CD4-positive, alpha-beta T cell treated with Interleukin-6 for 4 hours (primary cell): Measurements from ENCODE around the gene TMA7B.

ENCODE experiments used
- DNase-seq: peaks from one replicate; pipeline ENCODE4 v3.0.0-alpha.2; 2020; ENCODE audit warnings: mixed read lengths

The TMA7B gene

DNA sequence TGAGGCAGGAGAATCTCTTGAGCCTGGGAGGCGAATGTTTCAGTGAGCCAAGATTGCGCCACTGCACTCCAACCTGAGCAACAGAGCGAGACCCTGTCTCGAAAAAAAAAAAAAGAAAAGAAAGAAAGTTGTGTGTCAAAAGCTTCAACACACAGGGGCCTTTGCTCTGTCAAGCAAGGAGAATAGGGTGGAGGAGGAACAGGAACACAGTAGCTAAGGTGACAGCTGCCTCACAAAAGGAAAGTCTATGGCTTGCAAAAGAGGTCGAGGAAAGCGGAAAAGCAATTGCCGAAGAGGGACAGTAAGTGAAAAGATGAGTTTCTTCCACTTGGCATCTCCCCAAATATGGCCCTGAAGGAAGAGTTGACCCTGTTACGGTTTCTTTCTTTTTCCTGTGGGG lies 26.5 kb upstream of the TMA7B start:
- DNase-seq, result peak; percentile 24

DNA sequence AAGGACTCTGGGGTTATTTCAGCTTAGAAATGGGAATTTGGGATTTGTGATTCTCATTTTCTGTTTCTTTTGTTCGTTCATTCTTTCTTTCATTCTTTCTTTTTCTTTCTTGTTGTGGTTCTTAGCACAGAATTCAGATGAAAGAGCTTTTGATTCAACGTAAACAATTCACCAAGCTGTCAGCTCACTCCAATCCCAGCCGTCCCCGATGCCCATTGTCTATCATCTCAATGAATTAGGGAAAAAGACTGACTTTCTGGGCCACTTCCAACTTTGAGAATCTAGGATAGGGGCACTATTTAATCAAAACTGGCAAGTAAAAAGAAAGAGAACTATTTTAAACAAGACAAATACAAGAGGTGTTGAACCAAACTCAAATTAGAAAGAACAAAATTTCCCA lies 25.1 kb upstream of the TMA7B start:
- DNase-seq, result no peak

DNA sequence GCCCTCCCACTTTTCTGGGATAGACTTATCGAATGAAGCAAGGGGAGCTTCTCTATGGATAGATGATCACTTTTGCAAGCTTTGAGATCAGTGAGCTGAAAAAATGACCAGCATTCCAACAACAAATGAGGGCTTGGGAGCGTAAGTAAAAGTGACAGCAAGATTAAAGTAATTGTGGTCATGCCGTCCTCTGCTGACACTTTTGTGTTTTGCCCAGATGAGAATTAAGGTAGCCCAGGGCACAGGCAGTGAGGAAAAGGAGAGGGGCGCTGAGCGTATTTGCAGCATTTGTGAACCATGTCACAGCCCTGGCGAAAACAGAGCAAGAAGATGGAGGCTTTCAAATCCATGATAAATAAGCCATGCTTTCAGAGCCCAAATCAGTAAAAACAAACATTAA lies 24.6 kb upstream of the TMA7B start:
- peak; percentile 26 for DNase-seq

GRCh38 chr22:39936523-39937145 lies 23.6 kb upstream of the TMA7B start:
- DNase-seq, result peak; percentile 47

GRCh38 chr22:39937906-39938305 lies 22.3 kb upstream of the TMA7B start:
- peak; percentile 52 for DNase-seq

DNA sequence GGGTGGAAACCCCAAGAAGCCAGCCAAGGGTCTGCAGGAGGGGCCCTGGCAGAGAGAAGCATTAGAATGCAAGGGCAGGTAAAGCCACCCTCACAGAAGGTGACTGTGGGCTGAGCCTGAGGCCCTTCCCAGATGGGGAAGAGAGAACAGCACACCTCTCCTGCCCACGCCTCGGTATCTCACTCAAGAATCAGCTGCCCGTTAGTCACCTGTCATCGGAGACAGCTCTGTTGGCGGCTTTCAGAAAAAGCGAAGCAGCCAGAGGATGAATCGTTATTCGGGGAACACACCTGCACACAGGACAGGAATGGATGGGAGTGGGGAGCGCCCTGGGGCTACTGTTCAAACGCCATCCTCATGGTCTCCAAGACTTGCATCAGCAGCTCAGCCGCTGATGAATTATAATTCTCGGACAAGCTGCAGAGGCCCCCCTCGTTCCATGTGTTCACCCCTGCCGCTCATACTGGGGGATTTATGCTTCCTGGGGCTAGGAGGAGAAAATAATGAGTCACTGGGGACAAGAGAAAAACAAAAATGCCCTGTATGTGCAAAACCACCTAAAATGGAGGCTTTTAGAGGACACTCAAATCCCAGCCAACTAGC lies 21.6 kb upstream of the TMA7B start:
- DNase-seq, result peak; percentile 66

DNA sequence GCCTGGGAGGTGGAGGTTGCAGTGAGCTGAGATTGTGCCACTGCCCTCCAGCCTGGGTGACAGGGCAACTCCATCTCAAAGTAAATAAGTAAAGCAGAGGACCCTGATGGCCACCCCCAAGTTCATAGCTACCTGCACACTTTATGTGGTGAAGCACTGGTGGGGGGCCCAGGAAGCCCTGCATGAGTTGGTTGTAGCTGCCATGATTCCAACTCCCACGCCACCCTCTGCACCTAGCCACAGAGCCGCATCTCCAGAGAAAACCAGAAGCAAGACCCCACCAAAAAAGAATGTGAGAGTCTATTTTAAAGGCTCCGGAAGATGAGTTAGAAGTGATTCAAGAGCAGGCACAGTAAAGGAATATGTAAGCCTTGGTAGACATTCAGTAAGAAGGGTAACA lies 20.4 kb upstream of the TMA7B start:
- no peak for DNase-seq

GRCh38 chr22:39940757-39941305 lies 19.4 kb upstream of the TMA7B start:
- DNase-seq, result peak; percentile 53

DNA sequence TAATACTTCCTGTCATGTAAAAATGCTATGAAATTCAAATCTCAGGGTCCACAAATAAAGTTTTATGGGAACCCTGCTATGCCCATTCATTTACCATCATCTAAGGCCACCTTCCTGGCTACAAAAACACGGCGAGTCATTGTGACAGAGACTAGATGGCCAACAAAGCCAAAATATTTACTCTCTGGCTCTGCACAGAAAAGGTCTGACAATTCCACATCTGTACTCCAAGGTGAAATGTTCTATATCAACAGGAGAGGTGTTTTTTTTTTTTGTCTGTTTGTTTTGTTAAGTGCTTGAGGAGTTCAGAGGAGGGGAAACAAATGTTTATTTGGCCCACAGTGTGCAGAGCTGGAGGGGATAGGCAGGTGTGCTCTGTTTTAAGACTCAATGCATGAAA lies 18.6 kb upstream of the TMA7B start:
- no peak for DNase-seq

- no peak for DNase-seq
These were observed 17.6 kb upstream of the TMA7B start for GRCh38 chr22:39942439-39943230.

DNA sequence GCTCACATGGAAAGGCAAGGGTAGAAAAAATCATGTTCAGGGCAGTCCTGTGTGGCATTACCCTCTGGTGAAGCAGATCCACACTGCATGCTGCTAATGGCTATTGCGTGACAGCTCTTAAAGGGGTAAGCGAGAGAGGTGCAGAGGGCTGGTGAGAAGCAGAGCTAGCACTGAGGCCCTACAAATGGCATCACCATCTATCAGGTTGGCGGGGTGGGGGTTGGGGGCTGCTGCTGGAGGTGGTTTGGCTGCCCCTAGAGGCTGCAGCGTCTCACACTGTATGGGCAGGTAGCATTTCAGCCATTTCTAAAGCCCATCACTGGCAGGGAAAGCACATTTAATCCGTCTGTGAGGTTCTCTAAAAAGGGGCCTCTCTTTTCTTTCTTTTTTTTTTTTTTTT lies 16.9 kb upstream of the TMA7B start:
- peak; percentile 56 for DNase-seq

DNA sequence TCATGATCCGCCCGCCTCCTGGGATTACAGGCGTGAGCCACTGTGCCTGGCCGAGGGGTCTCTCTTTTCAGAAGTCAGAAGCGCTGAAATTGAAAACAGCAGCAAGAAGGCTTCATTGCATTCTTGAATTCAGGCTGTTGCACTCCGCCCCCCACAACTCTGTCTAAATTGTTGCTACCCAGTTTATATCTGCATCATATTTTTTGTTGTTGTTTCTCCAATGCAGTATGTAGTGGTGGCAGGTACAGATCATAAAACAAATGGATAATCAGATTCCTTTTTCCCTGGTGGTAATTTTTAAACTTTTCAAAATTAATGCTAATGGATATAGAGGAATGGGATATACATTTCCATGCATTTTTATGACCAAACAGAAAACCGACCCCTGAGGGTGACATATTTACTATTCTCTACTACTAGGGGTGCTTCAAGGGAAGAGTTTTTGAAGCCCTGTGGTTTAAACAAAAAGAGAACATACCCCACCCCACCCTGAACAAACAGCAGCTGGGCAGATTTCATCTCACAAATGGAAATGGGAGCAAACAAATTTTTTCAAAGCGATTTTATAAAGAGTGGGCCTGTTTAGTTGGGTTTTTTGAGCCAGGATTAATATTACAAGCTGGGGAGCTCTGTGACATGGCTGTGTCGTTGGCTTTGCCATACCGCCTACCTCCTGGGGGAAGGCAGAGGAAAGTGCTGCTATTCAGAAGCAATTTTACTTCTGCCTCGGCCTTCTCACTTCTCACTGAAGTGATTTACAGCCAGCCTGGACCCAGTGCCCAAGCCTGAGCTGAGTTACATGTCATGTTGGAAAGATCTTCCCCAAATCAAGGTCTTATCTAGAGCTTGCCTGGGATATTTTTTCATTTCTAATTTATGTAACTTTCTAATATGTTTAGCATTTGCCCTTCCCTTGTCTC lies 16.0 kb upstream of the TMA7B start:
- peak; percentile 20 for DNase-seq

DNA sequence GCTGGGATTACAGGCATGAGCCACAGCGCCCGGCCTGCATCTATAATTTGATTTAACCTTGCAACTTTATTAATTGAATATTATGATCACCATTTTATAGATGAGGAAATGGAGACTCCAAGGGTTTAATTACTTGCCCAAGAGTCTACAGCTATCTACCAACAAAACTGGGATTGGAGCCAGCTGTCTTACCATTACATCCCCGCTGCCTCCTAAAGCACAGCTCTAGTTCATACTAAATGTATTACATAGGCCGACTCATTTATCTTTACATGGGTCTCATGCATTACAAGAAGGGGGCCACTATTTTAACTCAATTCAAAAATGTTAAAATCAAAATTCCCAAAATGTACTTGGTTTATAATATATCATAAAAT lies 14.1 kb upstream of the TMA7B start:
- DNase-seq, result no peak

DNA sequence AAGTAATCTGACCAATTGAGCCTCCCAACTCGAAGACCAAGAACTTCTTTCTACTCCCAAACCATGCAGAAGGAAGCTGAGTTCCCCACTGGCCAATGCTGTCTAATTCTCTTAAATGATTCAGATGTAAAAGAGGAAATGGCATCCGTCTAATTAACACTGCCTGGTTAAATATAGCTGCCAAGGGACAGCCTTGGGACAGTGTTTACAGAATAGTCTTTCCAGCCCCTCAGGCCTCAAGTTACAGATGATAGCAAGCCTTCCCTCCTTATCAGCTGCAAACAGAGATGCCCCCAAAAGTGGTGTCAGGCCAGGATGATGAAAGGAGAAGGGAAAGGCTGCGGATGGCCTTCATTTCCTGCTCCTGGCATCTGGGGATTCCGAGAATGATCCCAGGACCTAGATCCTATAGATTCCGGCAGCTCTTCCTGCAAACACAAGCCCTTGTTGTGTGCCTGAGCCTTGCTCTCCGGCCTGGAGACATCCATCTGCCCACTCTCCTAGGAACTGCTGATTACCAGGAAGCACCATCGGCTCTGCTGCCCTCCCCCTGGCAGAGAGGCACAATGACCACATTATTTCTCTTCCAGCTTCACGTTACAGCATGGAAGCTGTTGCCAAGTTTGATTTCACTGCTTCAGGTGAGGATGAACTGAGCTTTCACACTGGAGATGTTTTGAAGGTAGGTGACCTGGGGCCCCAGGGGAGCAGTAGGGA lies 13.5 kb upstream of the TMA7B start:
- peak; percentile 23 for DNase-seq

DNA sequence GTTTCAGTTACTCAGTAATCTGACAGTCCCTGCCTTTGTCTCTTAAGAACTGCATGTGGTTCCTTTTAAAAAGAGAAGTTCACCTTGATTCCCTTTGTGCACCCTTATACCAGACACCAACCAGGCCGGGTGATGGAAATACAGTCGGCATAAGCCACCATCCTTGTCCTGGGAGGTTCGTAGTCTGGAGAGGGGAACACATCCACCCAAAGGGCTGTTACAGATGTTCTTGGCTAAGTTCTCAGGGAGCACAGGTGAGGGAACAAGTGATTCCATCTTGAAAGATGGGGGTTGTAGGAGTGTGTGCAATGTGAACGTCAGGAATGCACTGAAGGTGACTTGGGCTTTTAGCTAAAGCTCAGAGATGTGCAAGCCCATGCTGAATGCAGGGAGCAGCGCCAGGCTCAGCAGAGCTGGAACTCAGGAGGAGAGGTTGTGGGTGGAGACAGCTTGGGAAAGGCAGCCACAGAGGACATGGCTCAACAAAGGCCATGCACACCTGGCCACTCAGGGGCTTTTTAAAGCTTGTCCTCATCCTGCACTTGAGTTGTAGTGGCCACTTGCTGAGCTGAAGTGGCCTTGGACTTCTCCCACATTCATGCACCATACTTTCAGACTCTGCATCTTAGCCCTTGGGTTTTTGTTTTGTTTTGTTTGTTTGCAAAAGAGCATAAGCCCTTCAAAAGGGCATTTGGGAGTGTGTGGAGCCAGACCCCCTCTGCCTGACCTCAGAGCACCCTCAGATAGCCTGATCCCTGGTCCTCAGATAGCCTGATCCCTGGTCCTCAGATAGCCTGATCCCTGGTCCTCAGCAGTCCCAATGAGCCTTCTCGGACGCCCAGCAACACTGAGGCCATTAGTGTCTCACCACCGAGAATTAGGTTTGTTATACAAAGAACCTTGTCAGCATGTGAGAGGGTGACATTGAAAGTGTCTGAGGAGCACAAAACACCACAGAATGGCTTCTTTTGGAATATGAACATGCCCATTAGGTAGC lies 12.7 kb upstream of the TMA7B start:
- DNase-seq, result no peak

GRCh38 chr22:39949964-39950737 lies 10.0 kb upstream of the TMA7B start:
- DNase-seq, result no peak

- DNase-seq, result peak; percentile 69
These were observed 8.4 kb upstream of the TMA7B start for GRCh38 chr22:39951603-39952293.

DNA sequence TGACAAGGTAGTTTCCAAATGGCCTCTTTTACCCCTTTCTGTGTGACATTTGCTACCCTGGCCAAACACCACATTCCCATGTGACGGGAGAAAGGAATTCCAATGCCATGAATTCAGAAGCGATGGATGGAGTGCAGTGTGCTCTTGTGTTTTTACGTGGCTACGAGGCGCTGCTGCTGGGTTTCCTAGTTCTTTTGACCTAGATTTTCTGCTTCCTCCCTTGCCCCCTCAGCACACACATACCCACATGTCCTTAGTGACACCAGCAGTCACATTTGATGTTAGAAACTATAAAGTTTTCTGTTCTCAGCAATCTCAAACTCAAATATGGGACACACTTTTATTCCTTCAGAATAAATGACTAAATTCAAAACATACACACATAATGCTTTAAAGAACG lies 7.8 kb upstream of the TMA7B start:
- peak; percentile 54 for DNase-seq

GRCh38 chr22:39953101-39953500 lies 7.1 kb upstream of the TMA7B start:
- no peak for DNase-seq
